LHCN-M2 (cell line): ENCODE data around the gene CRYL1. TPM values are rescaled to one million over a fixed set of nuclear protein-coding genes. Genes with fewer than 3 reads are reported as not detected.
A peak's percentile ranks its signal among the peaks of the same experiment; 100 is the strongest.
"Not testable (repeated sequence)": the region's sequence is repeated elsewhere in the genome, so short reads cannot be mapped to it uniquely, and the experiment has no call there.

ENCODE experiments used
- DNase-seq: peaks from one replicate; pipeline ENCODE4 v3.0.0-alpha.2; 2012; ENCODE audit warnings: low read depth
- total RNA-seq: library from RNA; depleted of rRNA; stranded (reverse); fragments of >200 nt; gene quantifications from 2 replicates; pipeline ENCODE4 v1.2.3, GENCODE V29; 2014

CRYL1 gene
- total RNA-seq, 1 experiment from 2014 or later: 11.5 TPM

- DNase-seq: no peak
Measured at GRCh38 chr13:20460761-20461160, 64.9 kb downstream of the CRYL1 start.

DNA sequence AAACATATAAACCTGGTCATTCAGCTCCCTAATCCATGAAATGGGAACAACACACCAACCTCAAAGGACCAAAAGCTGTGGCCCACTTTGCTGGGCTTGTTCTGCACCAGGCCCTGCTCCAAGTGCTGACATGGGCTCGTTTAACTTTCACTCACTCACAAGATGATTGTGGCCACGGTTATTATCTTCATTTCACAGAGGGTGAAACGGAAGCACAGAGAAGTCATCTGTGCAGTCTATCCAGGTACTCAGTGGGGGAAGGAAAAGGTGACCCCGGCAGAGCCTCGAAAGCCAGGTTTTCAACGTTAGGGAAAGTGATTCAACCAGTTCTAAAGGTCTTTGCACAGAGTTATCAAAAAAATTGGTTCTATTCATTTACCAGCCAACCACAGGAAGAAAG lies 68.0 kb downstream of the CRYL1 start:
- no peak for DNase-seq

DNA sequence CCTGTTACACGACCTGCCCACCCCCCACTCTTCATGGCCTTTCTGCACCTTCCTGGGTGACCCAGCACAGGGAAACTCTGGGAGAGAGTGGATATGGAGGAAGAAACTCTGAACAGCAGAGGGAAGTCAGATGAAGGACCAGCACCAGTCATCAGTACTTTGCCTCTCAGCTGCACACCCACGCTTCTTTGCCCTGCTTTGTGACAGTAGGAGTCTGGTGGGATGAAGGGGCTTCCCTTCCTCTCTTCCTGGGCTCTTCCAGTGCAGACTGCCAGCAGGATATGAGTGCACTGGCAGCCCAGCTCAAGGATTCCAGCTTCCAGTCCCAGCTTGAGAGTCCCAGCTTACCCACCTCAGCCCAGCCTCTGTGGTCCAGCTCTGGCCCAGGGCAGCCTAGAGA lies 68.9 kb downstream of the CRYL1 start:
- no peak for DNase-seq

GRCh38 chr13:20451397-20451796 lies 74.3 kb downstream of the CRYL1 start:
- peak; percentile 18 for DNase-seq

GRCh38 chr13:20448470-20448869 lies 77.2 kb downstream of the CRYL1 start:
- no peak for DNase-seq

DNA sequence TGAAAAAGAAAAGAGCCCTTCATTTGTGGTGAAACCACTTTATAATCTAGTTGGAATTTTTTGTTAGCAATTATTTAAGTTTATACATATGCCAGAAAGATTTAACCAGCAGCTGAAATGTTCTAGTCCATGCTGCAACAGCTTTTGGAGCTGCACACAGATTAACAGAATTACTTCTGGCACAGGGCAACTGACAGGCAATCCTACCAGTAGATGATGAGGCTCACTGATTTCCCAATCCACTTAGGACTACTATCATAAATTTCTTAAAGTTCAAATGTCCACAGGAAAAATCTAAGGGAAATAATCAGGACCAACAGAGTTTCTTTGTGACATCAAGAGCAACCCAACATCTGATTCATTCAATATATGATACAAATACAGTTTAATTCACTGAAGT lies 78.8 kb downstream of the CRYL1 start:
- no peak for DNase-seq

- DNase-seq: no peak
Measured at GRCh38 chr13:20446405-20446804, 79.3 kb downstream of the CRYL1 start.

GRCh38 chr13:20442798-20443381 lies 82.8 kb downstream of the CRYL1 start:
- no peak for DNase-seq

DNA sequence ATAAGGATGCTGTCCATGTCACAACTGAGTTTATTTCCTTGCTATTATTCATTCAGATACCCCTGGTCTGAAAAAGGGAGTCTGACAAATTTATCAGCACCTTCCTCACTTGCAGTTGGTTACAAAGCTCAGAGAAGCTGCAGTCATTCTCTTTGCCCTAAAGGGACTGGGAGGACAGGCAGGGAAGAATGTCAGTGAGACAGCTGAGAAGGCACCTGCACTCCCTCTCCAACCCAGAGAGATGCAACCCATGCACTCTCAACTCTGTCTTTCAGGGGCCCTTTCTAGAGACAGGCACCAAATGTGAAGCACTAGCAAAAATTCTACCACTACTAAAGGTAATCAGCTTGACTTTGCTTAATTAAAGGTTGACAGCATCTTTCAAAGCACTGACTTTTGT lies 83.3 kb downstream of the CRYL1 start:
- no peak for DNase-seq

- DNase-seq: peak; percentile 23
Measured at GRCh38 chr13:20441879-20442278, 83.8 kb downstream of the CRYL1 start.

- no peak for DNase-seq
Measured at GRCh38 chr13:20441056-20441455, 84.6 kb downstream of the CRYL1 start.

GRCh38 chr13:20439261-20439660 lies 86.4 kb downstream of the CRYL1 start:
- no peak for DNase-seq

- DNase-seq: no peak
Measured at GRCh38 chr13:20438801-20439200, 86.9 kb downstream of the CRYL1 start.

DNA sequence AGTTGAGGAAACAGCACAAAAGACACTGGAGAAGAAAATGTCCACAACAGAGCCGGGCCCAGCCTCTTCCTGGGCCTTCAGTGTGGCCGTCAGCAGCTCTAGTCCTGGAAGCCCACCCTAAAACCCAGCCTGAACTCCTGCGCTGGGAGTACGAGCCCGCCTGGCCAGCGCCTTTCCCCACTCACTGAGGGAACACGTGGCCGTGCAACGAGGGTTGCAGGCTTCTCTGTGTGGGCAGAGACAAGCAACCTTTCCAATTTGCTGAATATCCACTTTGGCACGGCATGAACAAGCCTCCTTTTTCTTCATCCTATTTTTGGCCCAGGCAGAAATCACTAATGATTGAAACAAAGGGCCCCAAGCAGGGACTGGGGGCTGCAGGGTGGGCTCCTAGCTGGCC lies 89.2 kb downstream of the CRYL1 start:
- DNase-seq: no peak

DNA sequence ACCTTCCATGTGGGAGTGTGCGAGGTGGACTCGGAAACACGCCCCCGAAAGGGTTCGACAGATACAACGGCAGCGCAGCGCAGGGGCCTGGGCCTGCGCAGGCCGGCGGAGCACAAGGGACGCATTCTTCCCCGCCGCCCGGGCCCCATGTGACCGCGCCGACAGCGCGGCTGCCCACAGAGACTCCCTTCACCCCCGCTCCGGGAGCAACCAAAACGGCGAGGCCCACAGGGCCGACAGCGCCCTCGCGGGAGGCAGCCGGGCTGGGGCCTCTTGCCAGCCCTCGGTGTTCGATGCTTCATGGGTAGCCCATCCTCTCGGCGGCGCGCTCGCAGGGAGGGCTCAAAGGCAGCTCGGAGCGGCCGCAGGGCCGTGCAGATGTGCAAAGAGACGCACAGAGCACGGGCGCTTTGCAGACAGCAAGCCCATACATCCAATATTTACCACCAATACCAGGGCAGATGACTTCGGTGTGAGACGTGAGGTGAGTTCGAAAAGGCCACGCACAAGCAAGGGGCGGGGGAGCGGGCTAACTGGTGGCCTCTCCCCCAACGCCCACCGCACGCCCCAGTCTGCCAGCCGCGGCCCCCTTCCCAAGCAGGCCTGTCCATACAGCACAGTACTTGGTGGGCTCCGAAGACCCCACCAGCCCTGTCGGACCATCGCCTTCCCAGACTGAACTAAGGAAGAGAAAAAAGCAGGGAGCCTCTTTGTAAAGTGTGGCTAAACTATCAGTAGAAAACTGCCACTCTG lies 89.9 kb downstream of the CRYL1 start:
- DNase-seq: no peak

- not testable (repeated sequence) for DNase-seq
Measured at GRCh38 chr13:20434210-20434609, 91.4 kb downstream of the CRYL1 start.

DNA sequence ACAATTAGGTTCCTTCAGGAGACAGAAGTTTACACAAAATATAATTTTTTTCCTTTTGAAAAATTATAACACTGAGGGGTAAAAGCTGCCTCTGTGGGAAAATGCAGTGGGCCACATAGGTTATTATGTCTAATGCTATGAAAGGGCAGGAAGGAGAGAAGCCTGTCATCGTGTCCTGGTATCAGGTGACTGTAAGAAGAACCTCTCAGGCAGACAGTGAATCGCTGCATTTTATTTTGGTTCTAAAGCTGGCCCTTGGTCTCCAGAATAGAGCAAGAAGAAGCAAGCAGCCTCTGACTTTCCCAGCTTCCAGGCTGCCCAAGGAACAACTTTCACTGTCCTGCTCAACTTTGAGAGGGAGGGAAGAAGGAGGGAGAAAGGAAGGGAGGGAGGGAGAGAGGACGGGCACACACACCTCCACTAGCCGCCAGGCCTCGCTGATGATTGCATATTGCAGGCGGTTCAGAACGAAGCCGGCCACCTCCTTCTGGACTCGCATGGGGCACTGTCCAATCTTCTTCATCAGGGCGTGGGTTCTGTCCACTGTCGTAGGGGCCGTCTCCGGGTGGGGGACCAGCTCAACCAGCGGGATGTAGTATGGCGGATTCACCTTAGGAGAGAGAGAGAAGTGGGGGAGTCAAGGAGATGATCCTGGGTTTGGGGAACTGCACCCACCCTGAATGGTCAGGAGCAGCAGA lies 93.8 kb downstream of the CRYL1 start:
- no peak for DNase-seq

DNA sequence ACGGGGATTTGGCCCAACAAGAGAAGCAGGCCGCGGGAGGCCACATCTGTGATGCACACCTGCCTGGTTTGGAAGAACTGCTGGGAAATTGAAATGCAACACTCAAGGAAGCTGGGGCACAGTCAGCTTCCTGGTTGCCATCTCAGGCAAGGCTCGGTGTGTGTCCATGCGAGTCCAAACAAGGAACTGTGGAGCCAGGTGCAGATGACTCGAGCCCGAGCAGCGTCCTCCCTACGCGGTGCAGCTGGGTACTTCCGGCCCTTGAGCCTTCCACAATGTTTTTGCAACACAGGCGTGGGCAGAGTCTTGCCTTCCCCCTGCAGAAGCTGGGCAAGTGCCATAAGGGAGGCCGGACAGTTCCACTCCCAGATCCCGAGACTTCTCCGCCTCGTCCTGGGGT lies 94.6 kb downstream of the CRYL1 start:
- peak; percentile 14 for DNase-seq

DNA sequence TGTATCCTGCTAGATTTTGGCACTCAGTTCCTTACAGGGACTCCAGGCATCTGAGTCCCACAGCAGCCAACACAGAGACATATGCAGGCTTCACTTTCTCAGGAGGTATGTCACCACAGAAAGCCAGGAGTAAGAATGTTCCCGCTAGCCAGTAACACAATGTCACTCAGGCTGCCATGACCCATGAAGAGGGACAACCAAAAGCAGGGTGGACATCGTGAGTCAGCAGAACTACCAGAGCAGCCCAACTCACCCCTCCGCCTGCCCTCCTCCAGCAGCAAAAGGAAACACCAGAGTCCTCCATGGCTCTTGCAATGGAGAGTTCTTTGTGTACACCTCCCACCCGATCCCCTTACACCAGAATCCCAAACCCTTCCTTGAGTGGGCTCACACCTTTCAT lies 95.4 kb downstream of the CRYL1 start:
- no peak for DNase-seq

- DNase-seq: no peak
Measured at GRCh38 chr13:20429682-20430081, 96.0 kb downstream of the CRYL1 start.

DNA sequence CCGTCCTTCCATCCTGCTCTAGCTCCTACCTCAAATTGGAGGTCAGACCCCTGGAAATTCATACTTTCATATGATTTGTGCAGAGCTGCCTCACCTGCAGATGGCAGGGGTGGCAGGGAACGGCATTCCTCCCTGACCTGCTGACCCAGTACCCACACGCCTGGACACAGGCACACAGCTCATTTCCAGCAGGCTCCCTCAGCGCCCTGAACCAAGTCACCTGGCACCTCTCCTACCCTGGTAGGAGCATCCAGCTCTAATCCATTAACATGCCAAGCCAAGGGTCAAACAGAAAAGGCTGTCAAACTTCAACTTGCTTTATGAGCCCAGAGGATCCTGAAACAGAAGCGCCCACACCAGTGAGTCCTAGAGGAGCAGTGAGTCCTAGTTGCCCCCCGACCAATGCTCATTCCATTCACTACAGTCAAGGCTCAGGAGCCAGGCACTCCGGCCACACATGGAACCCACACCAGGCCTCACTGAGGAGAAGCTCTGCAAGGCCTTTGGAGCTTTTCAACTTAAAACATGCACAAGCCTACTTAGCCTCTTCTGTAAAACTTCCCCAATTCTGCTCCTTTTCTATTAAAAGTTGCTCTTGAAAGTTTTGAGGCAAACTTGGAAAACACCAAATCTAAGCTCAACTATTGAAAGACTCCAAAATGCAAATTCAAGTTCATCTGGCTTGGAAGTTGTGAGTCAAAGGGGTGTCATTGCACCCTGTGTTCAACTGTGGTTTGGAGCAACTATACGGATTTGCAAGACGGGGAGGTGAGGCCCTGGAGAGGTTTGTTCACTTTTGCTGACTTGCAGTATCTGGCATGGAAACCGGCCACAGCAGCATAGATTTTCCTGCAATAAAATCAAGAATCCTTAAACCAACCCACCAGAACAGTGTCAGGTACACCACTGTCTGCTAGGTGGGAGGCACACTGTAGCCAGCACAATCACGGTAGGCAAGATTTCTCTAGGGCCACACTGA lies 96.7 kb downstream of the CRYL1 start:
- DNase-seq: peak; percentile 44
